ENCODE measurements around the gene ZDHHC13. TPM values are rescaled to one million over a fixed set of nuclear protein-coding genes. Genes with fewer than 3 reads are reported as not detected.

Gene ZDHHC13
- total and polyA plus RNA-seq, 2 of the 4 experiments (the other 2 are of a cell fraction): 7.2 to 15.1 TPM

DNA sequence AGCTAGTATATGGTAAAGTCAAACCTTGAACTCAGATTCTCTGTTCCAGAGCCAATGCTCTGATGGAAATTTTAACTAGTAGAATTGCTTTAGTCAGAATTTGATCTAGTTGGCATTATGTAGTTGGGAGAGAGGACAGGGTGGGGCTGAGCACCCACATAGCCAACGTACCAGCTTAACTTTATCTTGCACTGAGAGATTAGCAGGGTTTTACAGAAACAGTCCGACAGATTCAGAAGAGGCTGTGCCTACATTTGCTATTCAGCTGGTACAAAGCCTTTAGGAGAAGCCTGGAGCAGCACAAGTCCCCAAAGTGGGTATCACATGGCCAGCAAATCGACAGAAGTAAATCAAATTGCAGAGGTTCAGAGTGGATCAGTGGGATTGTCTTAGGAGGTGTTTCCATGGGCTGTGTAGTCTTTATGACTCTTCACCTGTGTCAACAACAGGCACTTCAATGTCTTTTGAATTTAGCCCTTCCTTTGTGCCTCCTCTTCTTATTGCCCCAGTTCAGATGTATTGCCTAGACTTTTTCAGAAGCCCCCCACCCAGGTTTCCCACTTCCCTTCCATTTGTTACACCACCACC, 92.1 kb downstream of the ZDHHC13 start:
- CTCF ChIA-PET: no interaction called here
- dilution Hi-C loops (cut with HindIII; ENCODE audit: low sequenced_read_pairs, unreplicated experiment): no loop called here
- 67% methylated on average over 1 of the region's 3 CpGs; no CpG with 5 or more reads in 1 of the 2 experiments for WGBS, 2 experiments (ENCODE audit: extremely low coverage in 2 of 2, insufficient read length in 1 of 2)
- Histone ChIP-seq H2AK5ac (ENCODE audit: low read depth, low read length) (no peak overlapping the region), H3K23ac (ENCODE audit: low read depth, low read length) (no peak overlapping the region), H3K27ac (ENCODE audit: insufficient read depth, low read length) (no peak overlapping the region), H3K27me3 (ENCODE audit: control insufficient read depth, insufficient read depth, low read length) (peaks cover 14% of the 10 kb centered on the region), H3K56ac (ENCODE audit: extremely low read depth, insufficient read depth, low read length) (no peak overlapping the region), H3K4ac (ENCODE audit: low read depth, low read length) (no peak overlapping the region), H3K79me1 (ENCODE audit: low read depth in 1 of 2, low read length in 2 of 2) (no peaks in the 10 kb centered on the region), H3K4me3 (ENCODE audit: insufficient read depth, low read depth, low read length) (no peak overlapping the region), H4K5ac (ENCODE audit: low read depth, low read length) (no peak overlapping the region), H2BK5ac (ENCODE audit: low read depth, low read length, poor library complexity, severe bottlenecking) (no peak overlapping the region), H3K4me1 (ENCODE audit: control insufficient read depth, insufficient read depth, low read length) (no peaks in the 10 kb centered on the region), H2AK9ac (replicated peaks; ENCODE audit: low read depth, low read length, poor library complexity) (no peak overlapping the region), H3K18ac (ENCODE audit: low read depth, low read length) (no peak overlapping the region), H4K91ac (ENCODE audit: insufficient read depth, low read depth, low read length) (no peak overlapping the region), H4K8ac (ENCODE audit: low read depth in 2 of 2, low read length in 2 of 2) (no peak overlapping the region), H3K36me3 (ENCODE audit: control insufficient read depth, insufficient read depth, low read length) (no peaks in the 10 kb centered on the region), H3K9me3 (ENCODE audit: control insufficient read depth, insufficient read depth, low read length) (no peaks in the 10 kb centered on the region), H3K9me1 (ENCODE audit: insufficient read depth, low read length) (no peaks in the 10 kb centered on the region), H4K20me1 (ENCODE audit: insufficient read depth, low read length) (no peaks in the 10 kb centered on the region), H2BK20ac (ENCODE audit: low read depth, low read length) (no peak overlapping the region), H3K14ac (replicated peaks; ENCODE audit: low read depth, low read length) (no peak overlapping the region), H2BK120ac (ENCODE audit: low read depth, low read length) (no peak overlapping the region), H3K9ac (ENCODE audit: low read depth, low read length) (no peak overlapping the region), H2AFZ (replicated peaks; ENCODE audit: low read length, poor library complexity) (no peak overlapping the region), H3K4me2 (ENCODE audit: low read depth, low read length) (no peak overlapping the region), H2BK15ac (ENCODE audit: low read depth, low read length) (no peak overlapping the region)
- POLR2A ChIA-PET (ENCODE audit: unreplicated experiment): no interaction called here
- in situ Hi-C loops (cut with MboI; ENCODE audit: low sequenced_read_pairs): no loop called here
- intact Hi-C loops (cut with micrococcal nuclease): no loop called here
- no peak for ATAC-seq (ENCODE audit: low read depth)
- no peak for TF ChIP-seq MAFK (IDR thresholded peaks at IDR 0.05; ENCODE audit: low read depth, low read length)
- TF ChIP-seq MXI1 (IDR thresholded peaks at IDR 0.05; ENCODE audit: borderline replicate concordance, low read depth, low read length): no peak
- TF ChIP-seq CHD1 (IDR thresholded peaks at IDR 0.05; ENCODE audit: low read depth, low read length): no peak
- TF ChIP-seq FOS (IDR thresholded peaks at IDR 0.05; ENCODE audit: low read depth, low read length): no peak
- no peak for TF ChIP-seq MAZ (IDR thresholded peaks at IDR 0.05; ENCODE audit: borderline replicate concordance, low read depth, low read length)
- no peak for TF ChIP-seq SMC3 (IDR thresholded peaks at IDR 0.05; ENCODE audit: low read depth, low read length)
- TF ChIP-seq RAD21 (IDR thresholded peaks at IDR 0.05; ENCODE audit: low read length): no peak
- no peak for TF ChIP-seq NFE2L2 (IDR thresholded peaks at IDR 0.05; ENCODE audit: low read depth, low read length)
- no peak for TF ChIP-seq BHLHE40 (IDR thresholded peaks at IDR 0.05; ENCODE audit: low read depth, low read length)
- TF ChIP-seq, protein P1, sequence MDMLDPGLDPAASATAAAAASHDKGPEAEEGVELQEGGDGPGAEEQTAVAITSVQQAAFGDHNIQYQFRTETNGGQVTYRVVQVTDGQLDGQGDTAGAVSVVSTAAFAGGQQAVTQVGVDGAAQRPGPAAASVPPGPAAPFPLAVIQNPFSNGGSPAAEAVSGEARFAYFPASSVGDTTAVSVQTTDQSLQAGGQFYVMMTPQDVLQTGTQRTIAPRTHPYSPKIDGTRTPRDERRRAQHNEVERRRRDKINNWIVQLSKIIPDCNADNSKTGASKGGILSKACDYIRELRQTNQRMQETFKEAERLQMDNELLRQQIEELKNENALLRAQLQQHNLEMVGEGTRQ (IDR thresholded peaks at IDR 0.05; ENCODE audit: low read depth, low read length): no peak
- no peak for TF ChIP-seq RFX5 (IDR thresholded peaks at IDR 0.05; ENCODE audit: low read depth, low read length)
- no peak for TF ChIP-seq CEBPB (IDR thresholded peaks at IDR 0.05; ENCODE audit: low read depth, low read length)
- no peak for TF ChIP-seq POLR2A (IDR thresholded peaks at IDR 0.05; ENCODE audit: low read depth, low read length)
- no peak for TF ChIP-seq ELK1 (IDR thresholded peaks at IDR 0.05; ENCODE audit: borderline replicate concordance, low read depth, low read length)
- TF ChIP-seq RCOR1 (IDR thresholded peaks at IDR 0.05; ENCODE audit: insufficient replicate concordance, low read length): no peak
- TF ChIP-seq, protein P2, sequence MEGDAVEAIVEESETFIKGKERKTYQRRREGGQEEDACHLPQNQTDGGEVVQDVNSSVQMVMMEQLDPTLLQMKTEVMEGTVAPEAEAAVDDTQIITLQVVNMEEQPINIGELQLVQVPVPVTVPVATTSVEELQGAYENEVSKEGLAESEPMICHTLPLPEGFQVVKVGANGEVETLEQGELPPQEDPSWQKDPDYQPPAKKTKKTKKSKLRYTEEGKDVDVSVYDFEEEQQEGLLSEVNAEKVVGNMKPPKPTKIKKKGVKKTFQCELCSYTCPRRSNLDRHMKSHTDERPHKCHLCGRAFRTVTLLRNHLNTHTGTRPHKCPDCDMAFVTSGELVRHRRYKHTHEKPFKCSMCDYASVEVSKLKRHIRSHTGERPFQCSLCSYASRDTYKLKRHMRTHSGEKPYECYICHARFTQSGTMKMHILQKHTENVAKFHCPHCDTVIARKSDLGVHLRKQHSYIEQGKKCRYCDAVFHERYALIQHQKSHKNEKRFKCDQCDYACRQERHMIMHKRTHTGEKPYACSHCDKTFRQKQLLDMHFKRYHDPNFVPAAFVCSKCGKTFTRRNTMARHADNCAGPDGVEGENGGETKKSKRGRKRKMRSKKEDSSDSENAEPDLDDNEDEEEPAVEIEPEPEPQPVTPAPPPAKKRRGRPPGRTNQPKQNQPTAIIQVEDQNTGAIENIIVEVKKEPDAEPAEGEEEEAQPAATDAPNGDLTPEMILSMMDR (conservative IDR thresholded peaks at IDR 0.05; ENCODE audit: low read depth, low read length): no peak
- BruUV-seq (replicated peaks): no TSS peak
- DNase-seq: no peak
